Upper lobe of right lung (tissue), 1 donor: ENCODE measurements around the gene BCAS3. TPM values are rescaled to one million over a fixed set of nuclear protein-coding genes. Genes with fewer than 3 reads are reported as not detected.

Experiments used
- ATAC-seq: fragments of 200-7000 bp; cut with Tn5 transposase; one replicate; pipeline ENCODE4 v1.9.1; 2020; ENCODE audit warnings: mild to moderate bottlenecking, moderate library complexity
- DNase-seq: peaks from one replicate; pipeline ENCODE4 v3.0.0-alpha.2; 2020
- H3K27ac ChIP-seq: fragments of 200-600 bp; one replicate; pipeline ENCODE4 v1.8.0; 2022
- H3K27me3 ChIP-seq: fragments of 200-600 bp; one replicate; pipeline ENCODE4 v1.8.0; 2022; ENCODE audit warnings: mild to moderate bottlenecking
- H3K36me3 ChIP-seq: fragments of 200-600 bp; one replicate; pipeline ENCODE4 v1.8.0; 2022
- H3K4me1 ChIP-seq: fragments of 200-600 bp; one replicate; pipeline ENCODE4 v1.8.0; 2022
- H3K4me3 ChIP-seq: fragments of 200-600 bp; one replicate; pipeline ENCODE4 v1.8.0; 2022; ENCODE audit warnings: mild to moderate bottlenecking
- H3K9me3 ChIP-seq: fragments of 200-600 bp; one replicate; pipeline ENCODE4 v1.8.0; 2022
- CTCF ChIP-seq: fragments of 200-600 bp; IDR thresholded peaks from one replicate; pipeline ENCODE4 v1.8.0; 2022; ENCODE audit warnings: antibody characterized with exemption
- intact Hi-C: fragments of 100-400 bp; cut with DNase I; formaldehyde crosslinking; loops from one replicate; pipeline ENCODE4 v1.11.0; 2022
- total RNA-seq: library from RNA; stranded (reverse); fragmentation: NEBNext Ultra II Directional; extraction: Animal tissue kit (Norgen Biotek cat#: 25700); gene quantifications from one replicate; pipeline ENCODE4 v1.2.1, GENCODE V29; 2021
- donor health status: DM: no; HTN: yes; CAD: no; lungs with severe emphysema.

BCAS3 gene
- total RNA-seq, 1 donor from 2014 or later: 23.5 TPM

- no peak overlapping the region for H3K27ac ChIP-seq
- no peaks in the 10 kb centered on the region for H3K27me3 ChIP-seq
- no peak overlapping the region for H3K4me3 ChIP-seq
- intact Hi-C loops: no loop called here
- peaks cover 4% of the 10 kb centered on the region for H3K9me3 ChIP-seq
- no peak for TF ChIP-seq CTCF
- peaks cover 7% of the 10 kb centered on the region for H3K4me1 ChIP-seq
- no peak for DNase-seq
- H3K36me3 ChIP-seq: no peaks in the 10 kb centered on the region
- no peak for ATAC-seq
Measured at GRCh38 chr17:60745544-60745943, 67.9 kb downstream of the BCAS3 start.

- no peak for TF ChIP-seq CTCF
- peaks cover 7% of the 10 kb centered on the region for H3K4me1 ChIP-seq
- no peaks in the 10 kb centered on the region for H3K27me3 ChIP-seq
- DNase-seq: no peak
- H3K27ac ChIP-seq: no peak overlapping the region
- no peak for ATAC-seq
- peaks cover 6% of the 10 kb centered on the region for H3K9me3 ChIP-seq
- H3K36me3 ChIP-seq: no peaks in the 10 kb centered on the region
- no peak overlapping the region for H3K4me3 ChIP-seq
- intact Hi-C loops: no loop called here
Measured at GRCh38 chr17:60747069-60747808, 69.6 kb downstream of the BCAS3 start.

GRCh38 chr17:60748204-60748603, 70.6 kb downstream of the BCAS3 start:
- no peak for ATAC-seq
- Histone ChIP-seq H3K27me3 (no peaks in the 10 kb centered on the region), H3K36me3 (no peaks in the 10 kb centered on the region), H3K4me1 (peaks cover 6% of the 10 kb centered on the region), H3K9me3 (peaks cover 6% of the 10 kb centered on the region), H3K4me3 (no peak overlapping the region), H3K27ac (no peak overlapping the region)
- TF ChIP-seq CTCF: no peak
- intact Hi-C loops: no loop called here
- DNase-seq: no peak

- Histone ChIP-seq H3K4me1 (no peaks in the 10 kb centered on the region), H3K27me3 (no peaks in the 10 kb centered on the region), H3K36me3 (no peaks in the 10 kb centered on the region), H3K9me3 (peaks cover 6% of the 10 kb centered on the region), H3K4me3 (no peak overlapping the region), H3K27ac (no peak overlapping the region)
- ATAC-seq (no peak), DNase-seq (no peak)
- no peak for TF ChIP-seq CTCF
- intact Hi-C loops: no loop called here
Measured at GRCh38 chr17:60749050-60749449, 71.4 kb downstream of the BCAS3 start.

GRCh38 chr17:60749708-60750107, 72.1 kb downstream of the BCAS3 start:
- Histone ChIP-seq H3K9me3 (peaks cover 6% of the 10 kb centered on the region), H3K27me3 (no peaks in the 10 kb centered on the region)
- intact Hi-C loops: no loop called here

More at GRCh38 chr17:60749708-60750107, 72.1 kb downstream of the BCAS3 start:
- H3K4me3 ChIP-seq: no peak overlapping the region
- TF ChIP-seq CTCF: no peak
- DNase-seq (no peak), ATAC-seq (no peak)
- no peak overlapping the region for H3K27ac ChIP-seq
- no peaks in the 10 kb centered on the region for H3K36me3 ChIP-seq
- no peaks in the 10 kb centered on the region for H3K4me1 ChIP-seq
